ENCODE data around the gene RBM28.

The RBM28 gene

DNA sequence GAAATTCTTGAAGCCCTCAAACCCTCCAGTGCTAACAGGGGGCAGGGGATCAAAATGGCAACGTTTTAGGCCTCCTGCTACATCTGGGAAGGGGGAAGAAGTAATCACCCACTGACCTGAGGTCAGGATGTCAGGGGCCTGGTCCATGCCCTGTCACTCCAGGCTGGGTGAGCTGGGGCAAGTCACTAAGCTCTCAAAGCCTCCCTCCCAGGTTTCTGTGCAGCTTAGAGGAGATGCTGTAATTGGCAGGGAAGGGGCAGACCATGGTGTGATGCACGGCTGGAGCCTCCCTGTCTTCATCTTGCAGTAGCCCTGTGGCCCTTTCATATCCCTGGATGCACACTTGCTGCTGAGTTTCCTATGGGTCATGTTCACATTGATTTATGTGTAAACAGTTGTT, 75.5 kb downstream of the RBM28 start:
- no peak overlapping the region for H3K4me3 ChIP-seq (ENCODE audit: low read length)
- TF ChIP-seq CTCF (conservative IDR thresholded peaks at IDR 0.05; ENCODE audit: low read depth, low read length) = no peak
- DNase-seq (ENCODE audit: low read depth) = no peak

DNA sequence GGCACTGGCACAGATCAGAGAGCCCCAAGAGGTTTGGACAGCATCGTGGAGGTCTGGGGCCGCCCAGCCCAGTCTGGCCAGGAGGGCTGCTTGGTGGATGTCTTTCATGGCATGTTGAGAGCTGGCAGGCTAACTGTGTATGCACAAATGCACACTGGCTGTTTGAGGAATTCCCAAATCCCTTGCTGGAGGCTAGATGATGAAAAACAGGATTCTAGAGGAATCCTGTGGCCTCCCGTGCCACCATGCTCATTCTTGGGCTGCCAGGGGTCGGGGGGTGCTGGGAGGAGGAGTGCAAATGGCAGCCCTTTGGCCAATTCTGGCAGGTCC, 76.1 kb downstream of the RBM28 start:
- H3K4me3 ChIP-seq (ENCODE audit: low read length) = peak overlapping the region; percentile 40
- no peak for TF ChIP-seq CTCF (conservative IDR thresholded peaks at IDR 0.05; ENCODE audit: low read depth, low read length)
- peak; percentile 2 for DNase-seq (ENCODE audit: low read depth)

DNA sequence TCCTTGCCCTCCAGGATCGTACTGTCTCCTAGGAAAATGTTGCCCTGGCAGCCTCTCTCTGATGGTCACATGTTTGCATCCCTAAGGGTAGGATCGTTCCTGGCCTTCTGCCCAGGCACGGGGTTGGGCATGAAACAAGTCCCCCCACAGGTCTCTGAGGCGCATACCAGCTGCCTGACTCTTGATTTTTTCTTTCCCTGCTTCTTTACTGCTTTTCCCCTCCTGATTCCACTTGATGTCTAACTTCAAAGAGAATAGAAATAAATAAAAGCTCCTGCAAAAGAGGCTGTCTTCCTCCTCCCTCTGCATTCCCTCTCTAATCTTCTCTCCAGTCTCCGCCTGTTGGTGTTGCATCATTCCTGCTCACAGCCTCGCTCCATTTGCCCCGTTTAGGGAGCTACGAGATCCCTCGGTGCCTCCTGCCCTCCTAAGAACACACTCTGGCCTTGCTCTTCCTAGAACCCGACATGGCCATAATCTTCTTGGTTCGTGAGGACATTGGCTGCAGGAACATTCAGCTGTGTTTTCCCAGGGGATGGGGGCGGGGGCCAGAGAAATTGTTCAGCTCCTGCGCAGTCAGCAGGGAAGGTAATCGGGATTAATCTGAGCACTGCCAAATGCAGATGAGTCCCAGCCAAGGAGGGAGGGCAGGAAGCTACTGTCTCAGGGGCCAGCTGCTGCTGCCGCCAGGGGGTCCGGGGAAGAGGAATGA, 76.7 kb downstream of the RBM28 start:
- DNase-seq (ENCODE audit: low read depth) = peak; percentile 70
- H3K4me3 ChIP-seq (ENCODE audit: low read length) = peak overlapping the region; percentile 40
- peak; percentile 23 for TF ChIP-seq CTCF (conservative IDR thresholded peaks at IDR 0.05; ENCODE audit: low read depth, low read length)

DNA sequence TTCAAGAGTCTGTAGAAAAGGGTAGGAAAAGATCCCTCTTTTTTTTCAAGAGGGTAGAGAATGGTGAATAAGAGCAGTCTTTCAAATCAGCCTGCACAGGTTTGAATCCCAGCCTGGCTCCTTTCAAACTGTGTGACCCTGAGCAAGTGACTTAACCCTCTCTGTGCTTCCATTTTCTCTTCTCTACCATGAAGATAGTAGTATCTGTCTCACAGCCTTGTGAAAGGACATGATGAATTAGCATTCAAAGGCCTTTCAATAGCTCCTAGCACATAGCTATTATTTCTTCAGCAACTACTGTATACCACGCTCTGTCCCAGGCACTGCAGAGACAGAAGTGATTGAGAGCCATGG, 77.2 kb downstream of the RBM28 start:
- no peak for DNase-seq (ENCODE audit: low read depth)
- no peak overlapping the region for H3K4me3 ChIP-seq (ENCODE audit: low read length)
- TF ChIP-seq CTCF (conservative IDR thresholded peaks at IDR 0.05; ENCODE audit: low read depth, low read length) = no peak

DNA sequence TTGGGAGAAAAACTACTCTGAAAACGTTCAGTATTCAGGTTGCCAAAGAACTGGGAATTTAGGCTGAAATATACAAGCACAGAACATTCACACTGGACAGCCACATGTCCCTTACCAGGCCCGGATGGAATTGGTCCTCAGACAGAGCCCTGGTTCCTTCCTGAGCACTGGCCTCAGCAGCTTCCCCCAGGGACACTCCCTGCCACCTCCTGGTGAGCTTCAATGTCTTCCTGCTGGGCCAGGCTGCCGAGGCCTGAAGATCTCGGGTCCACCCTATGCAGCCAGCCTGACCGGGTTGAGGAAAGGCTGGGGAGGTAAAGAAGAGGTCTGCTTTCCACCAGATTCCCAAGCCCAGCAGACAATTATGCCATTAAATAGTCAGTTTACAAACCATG, 77.8 kb downstream of the RBM28 start:
- no peak for DNase-seq (ENCODE audit: low read depth)
- no peak for TF ChIP-seq CTCF (conservative IDR thresholded peaks at IDR 0.05; ENCODE audit: low read depth, low read length)

GRCh38 chr7:128265156-128265905, 78.4 kb downstream of the RBM28 start:
- no peak overlapping the region for H3K4me3 ChIP-seq (ENCODE audit: low read length)
- no peak for TF ChIP-seq CTCF (conservative IDR thresholded peaks at IDR 0.05; ENCODE audit: low read depth, low read length)
- no peak for DNase-seq (ENCODE audit: low read depth)

More for the DNA sequence above, 77.8 kb downstream of the RBM28 start:
- no peak overlapping the region for H3K4me3 ChIP-seq (ENCODE audit: low read length)

DNA sequence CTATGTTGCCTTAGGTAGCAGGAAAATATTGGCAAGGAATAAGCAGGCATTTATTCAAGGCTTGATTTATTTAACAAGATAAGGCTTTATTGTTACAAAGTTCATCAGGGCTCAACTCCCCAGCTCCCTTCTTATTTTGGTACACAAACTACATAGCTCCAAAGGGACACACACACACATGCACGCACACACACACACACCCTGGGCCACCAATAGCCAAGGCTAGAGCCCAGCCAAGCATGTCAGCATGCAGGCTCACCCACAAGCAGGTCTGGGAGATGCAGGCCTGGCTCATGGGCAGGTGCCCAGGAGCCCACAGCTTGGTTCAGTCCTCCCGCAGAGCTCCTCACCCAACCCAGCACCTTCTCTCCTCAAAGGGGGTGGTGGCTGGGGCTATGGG, 79.2 kb downstream of the RBM28 start:
- no peak for TF ChIP-seq CTCF (conservative IDR thresholded peaks at IDR 0.05; ENCODE audit: low read depth, low read length)
- H3K4me3 ChIP-seq (ENCODE audit: low read length) = no peak overlapping the region
- no peak for DNase-seq (ENCODE audit: low read depth)

All from retinal pigment epithelial cell (primary cell).